Brain pericyte (primary cell): Measurements from ENCODE around the gene TSPAN31.
A peak's percentile ranks its signal among the peaks of the same experiment; 100 is the strongest.

ENCODE experiments used
- DNase-seq: peaks from one replicate; pipeline ENCODE4 v3.0.0-alpha.2; 2012; ENCODE audit warnings: low read depth, low spot score

TSPAN31 gene

GRCh38 chr12:57782608-57783465 lies 38.0 kb downstream of the TSPAN31 start, which contains the start of gene TSFM:
Gene TSFM, plus strand, starts transcription at chr12:57782787. Its CDS starts 15 bp downstream, at chr12:57782802.
- DNase-seq: peak; percentile 57

GRCh38 chr12:57783466-57783801 lies 38.6 kb downstream of the TSPAN31 start:
- no peak for DNase-seq

GRCh38 chr12:57783861-57784260 lies 39.0 kb downstream of the TSPAN31 start:
- no peak for DNase-seq

- DNase-seq: no peak
Observed at GRCh38 chr12:57793920-57794319, 49.1 kb downstream of the TSPAN31 start.

GRCh38 chr12:57795354-57795753 lies 50.5 kb downstream of the TSPAN31 start:
- DNase-seq: no peak

- DNase-seq: no peak
Observed at GRCh38 chr12:57796996-57797395, 52.2 kb downstream of the TSPAN31 start.

- no peak for DNase-seq
Observed at GRCh38 chr12:57797933-57798332, 53.1 kb downstream of the TSPAN31 start.
